ENCODE data around the gene TMPRSS13. TPM values are rescaled to one million over a fixed set of nuclear protein-coding genes. Genes with fewer than 3 reads are reported as not detected.

Gene TMPRSS13
- polyA plus RNA-seq, 1 donor from 2014 or later, result not detected

Other genes starting within 250 kb of the TMPRSS13 start
- 0.86 and 1.3 TPM in 2 replicates for gene DSCAML1, start 132.2 kb downstream of the TMPRSS13 start, polyA plus RNA-seq
- gene FXYD2, start 104.7 kb downstream of the TMPRSS13 start, polyA plus RNA-seq, result 1.9 and 4.8 TPM in 2 replicates
- gene FXYD6, start 52.7 kb downstream of the TMPRSS13 start, polyA plus RNA-seq, result 218 and 259 TPM in 2 replicates
- 0.76 and 1.1 TPM in 2 replicates for gene IL10RA, start 57.0 kb upstream of the TMPRSS13 start, polyA plus RNA-seq
- not detected in 2 replicates for gene TMPRSS4, start 147.7 kb upstream of the TMPRSS13 start, polyA plus RNA-seq
- 0.12 TPM in 1 of 2 replicates, not detected in the other for gene SMIM35, start 157.6 kb upstream of the TMPRSS13 start, polyA plus RNA-seq
- 0.61 and 0.92 TPM in 2 replicates for gene SCN4B, start 223.4 kb upstream of the TMPRSS13 start, polyA plus RNA-seq
- gene SCN2B, start 247.2 kb upstream of the TMPRSS13 start, polyA plus RNA-seq, result 1.0 and 1.1 TPM in 2 replicates

Data from neural cell (in vitro differentiated cells).